Measurements from ENCODE around the gene TMC6.
"Not testable (repeated sequence)": the region's sequence is repeated elsewhere in the genome, so short reads cannot be mapped to it uniquely, and the experiment has no call there.

Gene TMC6

DNA sequence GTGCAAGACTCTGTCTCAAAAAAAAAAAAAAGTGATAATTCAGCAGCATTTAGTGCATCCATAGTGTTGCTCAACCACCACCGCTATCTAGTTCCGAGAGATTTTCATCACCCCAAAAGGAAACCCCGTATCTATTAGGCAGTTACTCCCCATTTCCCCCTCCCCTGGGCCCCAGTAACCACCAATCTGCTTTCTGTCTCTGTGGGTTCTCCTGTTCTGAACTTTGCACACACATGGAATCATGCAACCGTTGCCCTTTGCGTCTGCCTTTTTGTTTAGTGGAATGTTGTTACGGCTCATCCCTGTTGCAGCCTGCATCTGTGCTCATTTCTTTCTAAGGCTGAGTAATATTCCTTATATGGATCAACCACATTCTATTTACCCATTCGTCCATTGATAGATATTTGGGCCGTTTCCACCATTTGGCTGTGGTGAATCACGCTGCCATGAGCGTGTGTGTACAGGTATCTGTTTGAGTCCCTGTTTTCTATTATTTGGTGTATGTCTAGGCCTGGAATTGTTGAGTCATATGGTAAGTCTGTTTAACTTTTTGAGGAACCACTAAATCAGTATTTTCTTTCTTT lies 31.1 kb upstream of the TMC6 start:
- DNase-seq (ENCODE audit: low spot score), result no peak

DNA sequence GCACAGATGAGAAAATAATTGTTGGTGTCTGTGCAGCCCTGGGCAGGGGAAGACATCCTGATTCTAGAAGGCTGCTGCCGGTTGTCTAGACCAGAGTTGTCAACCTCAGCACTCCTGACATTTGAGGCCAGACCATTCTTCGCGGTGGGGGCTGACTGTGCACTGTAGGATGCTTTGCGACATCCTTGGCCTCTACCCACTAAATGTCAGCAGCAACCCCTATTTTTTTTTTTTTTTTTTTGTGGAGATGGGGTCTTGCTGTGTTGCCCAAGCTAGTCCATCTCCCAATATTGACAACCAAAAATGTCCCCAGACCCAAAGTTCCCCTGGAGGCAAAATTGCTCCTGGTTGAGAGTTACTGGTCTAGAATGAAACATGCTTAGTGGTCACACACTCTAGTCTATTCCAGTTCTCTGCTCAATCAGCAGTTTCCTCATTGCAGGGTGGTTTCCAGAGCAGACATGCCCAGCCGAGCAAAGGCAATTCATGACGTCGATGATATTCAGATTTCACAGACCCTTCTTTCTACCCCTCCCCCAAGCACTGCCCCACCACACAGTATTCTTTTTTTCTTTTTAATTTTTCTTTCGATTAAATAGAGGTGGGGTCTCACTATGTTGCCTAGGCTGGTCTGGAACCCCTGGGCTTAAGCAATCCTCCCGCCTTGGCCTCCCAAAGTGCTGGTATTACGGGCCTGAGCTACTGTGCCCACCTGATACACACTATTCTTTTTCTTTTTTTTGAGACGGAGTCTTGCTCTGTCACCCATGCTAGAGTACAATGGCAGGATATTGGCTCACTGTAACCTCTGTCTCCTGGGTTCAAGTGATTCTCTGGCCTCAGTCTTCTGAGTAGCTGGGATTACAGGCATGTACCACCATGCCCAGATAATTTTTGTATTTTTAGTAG lies 26.6 kb upstream of the TMC6 start:
- no peak for DNase-seq (ENCODE audit: low spot score)

DNA sequence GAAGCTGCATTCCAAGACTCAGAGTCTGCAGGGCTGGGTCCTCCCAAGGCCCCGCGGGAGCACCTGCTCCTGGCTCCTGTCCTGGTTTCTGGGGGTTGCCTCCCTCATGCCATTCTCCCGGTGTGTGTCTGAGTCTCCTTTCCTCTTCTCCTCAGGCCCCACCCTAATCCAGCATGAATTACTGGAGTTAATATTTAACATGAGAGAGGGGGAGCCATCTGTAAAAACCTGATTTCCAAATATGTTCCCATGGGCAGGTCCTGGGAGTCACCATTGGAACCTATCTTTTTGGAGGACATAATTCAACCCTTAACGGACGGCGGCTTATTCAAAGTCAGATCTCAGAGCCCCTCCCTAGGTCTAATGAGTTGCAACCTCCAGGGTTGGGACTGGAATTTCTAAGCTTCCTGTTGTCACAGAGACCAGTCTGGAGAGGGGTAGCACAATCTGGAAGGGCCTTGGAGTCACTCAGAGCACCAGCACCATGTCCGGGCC lies 23.0 kb upstream of the TMC6 start:
- DNase-seq (ENCODE audit: low spot score), result no peak

DNA sequence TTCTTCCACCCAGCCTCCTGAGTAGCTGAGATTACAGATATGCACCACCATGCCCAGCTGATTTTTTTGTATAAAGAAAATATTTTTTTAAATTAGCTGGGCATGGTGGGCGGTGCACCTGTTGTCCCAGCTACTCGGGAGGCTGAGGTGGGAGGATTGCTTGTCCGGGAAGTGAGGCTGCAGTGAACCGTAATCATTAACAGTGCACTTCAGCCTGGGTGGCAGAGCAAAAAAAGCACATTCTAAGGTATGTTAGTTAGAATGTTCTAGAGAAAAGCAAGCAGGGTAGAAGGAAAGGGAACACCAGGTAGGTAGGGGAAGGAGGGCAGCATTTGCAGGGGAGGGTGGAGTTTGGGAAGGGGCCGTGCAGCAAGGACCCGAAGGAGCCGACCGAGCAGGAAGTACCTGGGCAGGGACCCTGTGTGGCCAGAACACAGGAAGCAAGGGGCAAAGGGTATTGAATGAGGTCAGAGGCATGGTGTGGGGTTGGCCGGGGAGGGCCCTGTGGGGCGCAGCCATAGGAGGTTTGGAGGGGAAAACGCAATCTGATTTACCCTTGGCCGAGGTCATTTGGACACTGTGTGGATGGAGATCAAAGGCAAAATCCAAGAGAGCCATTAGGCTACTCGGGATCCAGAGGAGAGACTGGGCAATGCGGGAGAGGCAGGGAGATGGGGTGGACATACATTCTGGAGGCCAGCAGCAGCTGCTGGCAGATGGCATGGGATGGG lies 19.9 kb upstream of the TMC6 start:
- DNase-seq (ENCODE audit: low spot score), result no peak

DNA sequence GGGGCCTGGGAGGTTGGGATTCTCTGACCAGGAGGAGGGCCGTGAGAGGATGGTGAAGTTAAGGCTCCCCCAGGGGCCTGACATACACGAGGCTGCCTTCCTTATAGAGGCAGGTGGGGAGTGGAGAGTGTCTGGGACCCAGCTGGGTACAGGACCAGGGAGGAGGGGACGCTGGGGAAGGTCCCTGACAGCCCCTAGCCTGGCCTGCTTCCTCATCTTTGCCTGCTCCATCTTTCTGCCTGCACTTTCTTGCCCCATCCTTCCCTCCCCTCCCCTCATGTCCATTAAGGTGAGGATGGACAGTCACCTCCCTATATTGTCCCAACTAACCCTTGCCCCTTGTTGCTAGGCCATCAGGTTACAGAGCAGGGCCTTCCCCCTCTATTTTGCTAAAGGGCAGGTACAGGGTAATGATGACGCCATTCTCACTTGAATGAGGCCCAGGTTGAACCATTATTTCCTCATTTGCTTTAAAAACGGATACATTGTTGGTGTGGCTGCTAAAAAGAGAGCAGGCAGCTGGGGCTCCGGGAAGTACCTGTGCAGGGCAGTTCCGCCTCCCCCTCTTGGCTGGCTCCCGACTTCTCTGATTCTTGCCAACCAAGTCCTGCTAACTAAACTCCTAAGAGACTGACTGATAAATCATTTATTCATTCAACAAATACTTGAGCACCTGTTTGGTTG lies 18.9 kb upstream of the TMC6 start:
- DNase-seq (ENCODE audit: low spot score), result no peak

DNA sequence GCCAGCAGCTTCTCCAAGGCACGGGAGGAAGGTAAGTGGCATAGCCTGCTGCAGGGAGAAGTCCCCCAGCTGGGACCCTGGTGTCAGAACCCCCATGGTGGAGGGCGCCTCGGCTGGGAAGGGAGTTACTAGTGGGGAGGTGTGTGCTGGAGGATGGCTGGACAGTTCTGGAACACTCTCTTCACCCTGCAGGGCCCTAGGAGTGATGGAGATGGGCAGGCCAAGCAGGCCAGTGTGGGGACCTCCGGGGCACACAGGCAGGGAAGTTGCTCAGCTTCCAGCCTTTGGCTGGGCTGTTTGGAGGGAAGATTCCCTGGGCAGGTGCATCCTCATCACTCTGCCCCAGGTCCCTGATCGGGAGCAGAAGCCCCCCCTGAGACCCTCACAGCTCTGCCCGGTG lies 18.3 kb upstream of the TMC6 start:
- no peak for DNase-seq (ENCODE audit: low spot score)

DNA sequence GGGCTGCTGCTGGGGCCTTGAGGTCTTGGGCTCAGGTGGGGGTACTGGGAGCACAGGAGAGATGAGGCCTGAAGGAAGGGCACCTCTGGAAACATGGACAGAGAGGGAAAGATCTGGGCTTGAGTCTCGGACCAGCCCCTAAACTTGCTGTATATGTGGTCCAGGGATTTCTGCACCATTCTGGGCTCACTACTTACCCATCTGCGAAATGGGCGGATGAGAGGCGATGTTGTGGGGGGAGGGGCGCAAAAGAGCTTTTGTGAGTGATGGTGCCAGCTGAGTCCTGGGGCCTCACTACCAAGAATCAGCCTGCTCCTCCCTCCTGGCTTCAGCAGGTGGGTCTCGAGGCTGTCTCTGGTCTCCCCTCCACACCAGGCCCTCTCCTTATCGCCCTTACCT lies 17.9 kb upstream of the TMC6 start:
- DNase-seq (ENCODE audit: low spot score), result no peak

DNA sequence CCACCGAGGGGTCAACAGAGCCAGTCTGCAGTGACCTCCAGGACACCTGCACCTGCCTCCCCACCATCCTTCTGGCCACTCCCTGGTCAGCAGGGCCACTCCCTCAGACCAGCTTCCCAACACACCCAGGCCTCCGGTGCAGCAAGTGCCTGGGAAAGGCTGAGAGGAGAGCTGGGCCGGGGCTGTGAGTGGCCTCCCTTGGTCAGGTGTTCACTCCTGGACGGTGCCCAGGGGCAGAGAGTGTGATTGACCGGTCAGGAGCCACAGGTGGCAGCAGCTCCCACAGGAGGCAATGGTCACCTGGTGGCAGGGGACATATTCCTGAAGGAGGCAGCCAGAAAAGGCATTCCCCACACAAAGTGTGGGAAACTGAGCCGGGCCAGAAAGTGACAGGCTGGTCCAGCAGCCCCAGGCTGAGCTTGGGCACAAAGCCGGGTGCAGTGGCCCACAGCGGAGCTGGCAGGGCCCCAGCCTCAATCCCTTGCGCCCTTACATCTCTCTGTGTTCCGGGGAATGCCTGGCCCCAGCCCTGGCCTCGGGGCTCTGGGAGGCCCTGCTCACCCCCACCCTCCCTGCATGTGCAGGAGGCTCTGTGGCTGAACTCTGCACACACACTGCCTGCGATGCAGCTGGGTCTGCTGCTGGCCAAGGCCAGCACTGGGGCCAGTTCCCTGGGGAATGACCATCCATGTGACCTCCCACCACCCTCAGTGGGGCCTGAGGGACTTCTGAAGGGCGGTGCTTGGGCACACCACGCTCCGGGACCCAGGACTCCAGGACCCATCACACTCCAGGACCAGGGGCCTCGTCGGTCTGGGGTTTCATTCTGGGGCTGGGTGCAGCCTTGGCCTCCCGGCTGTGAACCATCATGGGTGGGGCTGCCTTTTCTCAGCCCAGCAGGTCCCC lies 16.4 kb upstream of the TMC6 start:
- no peak for DNase-seq (ENCODE audit: low spot score)

DNA sequence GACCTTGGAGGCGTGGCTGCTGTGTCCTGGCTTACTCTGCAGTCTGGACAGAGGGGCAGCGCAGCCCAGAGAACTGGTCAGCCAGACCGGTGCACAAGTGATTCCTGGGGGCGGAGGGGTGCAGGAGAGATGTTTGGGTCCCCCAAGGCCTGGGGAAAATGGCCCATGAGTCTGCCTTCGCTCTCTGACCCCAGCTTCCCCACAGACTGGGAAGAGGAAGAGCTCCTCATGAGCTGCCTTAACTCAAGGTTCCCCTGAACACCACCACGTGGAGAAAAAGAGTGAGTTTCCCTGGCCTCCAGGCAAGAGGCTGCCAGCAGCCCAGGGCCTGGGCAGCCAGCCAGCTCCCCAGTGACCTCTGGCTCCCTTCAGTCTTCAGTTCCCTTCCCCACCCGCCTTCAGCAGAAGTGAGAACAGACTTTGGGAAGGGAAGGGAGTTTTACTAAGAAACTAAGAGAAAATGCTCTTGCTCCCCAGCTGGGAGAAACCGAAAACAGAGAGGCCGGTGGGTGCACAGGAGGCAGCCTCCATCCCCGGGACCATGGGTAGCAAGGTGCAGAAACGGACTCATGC lies 15.7 kb upstream of the TMC6 start:
- DNase-seq (ENCODE audit: low spot score), result no peak

DNA sequence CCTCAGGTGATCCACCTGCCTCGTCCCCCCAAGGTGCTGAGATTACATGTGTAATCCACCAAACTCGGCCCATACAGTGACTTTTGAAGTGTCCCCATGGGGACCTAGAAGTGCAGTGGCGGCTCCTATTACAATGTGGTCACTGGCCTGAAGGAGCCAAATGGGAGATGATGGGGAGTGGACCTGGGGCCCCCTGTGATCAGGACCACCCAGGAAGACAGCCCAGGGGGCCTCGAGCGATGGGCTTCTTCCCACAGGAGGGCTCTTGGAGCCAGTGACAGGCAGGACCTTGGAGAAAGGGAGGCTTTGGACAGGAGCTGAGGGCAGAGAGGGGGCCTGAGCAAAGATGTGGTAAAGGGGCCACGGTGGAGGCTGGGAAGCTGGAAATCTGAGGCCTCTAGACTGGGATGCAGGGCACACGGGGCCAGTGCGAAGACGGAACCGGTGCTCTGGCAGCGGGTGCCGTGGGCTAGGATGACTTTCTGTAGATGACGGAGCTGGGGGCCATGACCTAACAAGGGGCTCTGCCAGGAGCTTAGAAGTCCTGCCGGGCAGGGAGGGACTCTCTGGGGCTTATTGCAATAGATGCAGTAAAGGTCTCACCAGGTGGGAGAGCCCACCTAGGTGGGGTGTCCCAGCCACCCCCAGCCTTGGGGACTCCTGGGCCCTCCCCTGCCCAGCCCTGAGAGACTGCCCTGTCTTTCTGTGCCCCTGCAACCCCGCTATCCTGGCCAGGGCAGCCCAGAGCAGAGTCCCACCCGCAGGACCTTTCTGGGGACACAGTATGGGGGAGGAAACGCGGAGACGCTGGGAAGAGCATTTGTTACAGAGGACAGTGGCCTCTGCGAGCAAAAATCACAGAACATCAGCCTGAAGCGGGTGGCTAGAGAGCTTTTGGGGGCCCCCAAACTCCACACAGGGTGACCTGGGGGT lies 14.9 kb upstream of the TMC6 start:
- no peak for DNase-seq (ENCODE audit: low spot score)

DNA sequence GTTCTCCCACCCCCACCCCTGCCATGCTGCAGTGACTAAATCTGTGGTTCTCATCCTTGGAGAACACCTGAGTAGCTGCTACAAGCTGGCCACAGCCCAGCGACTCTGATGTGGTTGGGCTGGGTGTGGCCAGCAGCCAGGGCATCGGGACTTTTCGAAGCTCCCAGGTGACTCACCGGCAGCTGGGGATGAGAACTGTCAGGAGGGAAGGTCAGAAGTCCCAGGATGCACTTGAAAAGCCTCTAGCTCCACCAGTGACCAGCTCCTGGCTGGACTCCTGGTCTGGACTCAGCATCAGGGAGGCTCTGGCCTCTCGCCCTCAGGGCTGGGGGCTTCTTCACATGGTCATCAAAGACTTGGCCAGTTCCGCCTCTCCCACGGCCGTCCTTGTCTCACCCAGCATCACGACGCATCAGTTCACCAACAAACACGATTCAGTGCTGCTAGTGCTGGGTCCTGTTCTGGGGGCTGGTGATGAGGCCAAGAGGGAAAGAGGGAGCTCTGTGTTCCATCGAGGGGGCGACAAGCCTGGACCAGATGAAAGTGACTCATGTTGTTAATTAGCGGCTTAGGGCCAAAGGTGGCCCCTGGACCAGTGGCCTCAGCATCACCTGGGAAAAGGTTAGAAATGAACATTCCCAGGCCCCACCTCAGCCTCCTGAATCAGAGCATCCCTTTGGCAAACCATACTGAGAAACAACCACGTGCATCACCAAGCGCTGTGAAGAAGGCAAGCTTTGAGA lies 13.7 kb upstream of the TMC6 start:
- DNase-seq (ENCODE audit: low spot score), result peak; percentile 70

DNA sequence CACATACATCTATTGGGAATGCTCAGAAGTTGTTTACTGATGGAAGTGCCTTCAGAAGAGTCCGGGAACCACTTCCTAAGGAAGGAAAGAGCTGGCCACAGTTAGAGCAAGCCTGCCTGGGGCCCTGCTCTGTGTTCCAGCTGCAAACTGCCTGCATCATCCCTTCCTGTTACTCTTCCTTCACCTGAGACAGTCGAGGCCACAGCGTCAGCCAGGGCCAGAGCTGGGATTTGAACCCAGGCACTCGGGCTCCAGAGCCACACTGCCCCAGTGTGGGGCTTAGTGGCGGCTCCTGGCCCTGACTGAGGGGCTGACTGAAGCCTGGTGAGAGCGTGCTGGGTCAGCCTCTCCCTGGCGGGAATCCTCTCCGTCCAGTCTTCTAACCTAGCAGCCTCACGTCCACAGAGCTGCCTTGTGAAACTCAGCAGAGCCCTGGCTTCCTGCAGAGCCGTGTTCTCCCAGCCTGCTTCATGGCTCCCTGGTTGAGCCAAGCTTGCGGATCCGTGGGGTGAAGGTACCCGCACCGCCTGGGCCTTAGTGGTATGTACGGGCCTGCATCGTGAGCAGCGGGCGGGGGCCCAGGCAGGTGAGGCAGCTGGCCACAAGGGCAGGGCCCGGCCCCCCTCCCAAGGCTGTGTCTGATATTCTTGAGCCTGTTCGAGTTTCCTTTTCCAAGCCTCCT lies 13.0 kb upstream of the TMC6 start:
- no peak for DNase-seq (ENCODE audit: low spot score)

DNA sequence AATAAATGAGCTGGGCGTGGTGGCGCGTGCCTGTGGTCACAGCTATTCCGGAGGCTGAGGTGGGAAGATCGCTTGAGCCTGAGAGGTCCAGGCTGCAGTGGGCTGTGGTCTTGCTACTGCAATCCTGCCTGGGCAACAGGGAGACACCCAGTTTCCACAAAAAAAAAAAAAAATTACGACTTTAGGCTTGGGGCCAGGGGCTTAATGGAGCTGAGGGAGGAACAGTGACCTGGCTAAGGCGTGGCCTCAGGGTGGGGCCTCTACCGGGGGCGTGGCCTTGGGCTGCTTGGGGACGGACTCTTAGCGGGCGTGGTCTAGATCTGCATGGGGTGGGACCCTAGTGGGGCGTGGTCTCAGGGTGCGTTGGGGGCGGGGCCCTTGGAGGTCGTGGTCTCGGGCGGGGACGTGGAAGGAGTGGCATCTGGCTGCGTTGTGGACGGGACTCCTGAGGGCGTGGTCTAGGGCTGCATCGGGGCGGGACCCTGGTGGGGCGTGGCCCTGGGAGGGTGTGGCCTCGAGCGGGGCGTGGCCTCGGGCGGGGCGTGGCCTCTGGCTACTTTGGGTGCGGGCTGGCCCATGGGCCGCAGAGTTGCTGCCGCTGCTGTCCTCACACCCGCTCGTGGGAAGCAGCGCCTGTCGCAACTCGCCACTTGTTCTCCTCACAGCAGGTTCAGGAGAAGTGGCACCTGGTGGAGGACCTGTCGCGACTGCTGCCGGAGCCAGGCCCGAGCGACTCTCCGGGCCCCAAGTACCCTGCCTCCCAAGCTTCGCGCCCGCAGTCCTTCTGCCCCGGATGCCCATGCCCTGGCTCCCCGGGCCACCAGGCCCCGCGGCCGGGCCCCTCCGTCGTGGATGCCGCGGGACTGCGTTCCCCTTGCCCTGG lies 11.9 kb upstream of the TMC6 start:
- DNase-seq (ENCODE audit: low spot score), result peak; percentile 94

DNA sequence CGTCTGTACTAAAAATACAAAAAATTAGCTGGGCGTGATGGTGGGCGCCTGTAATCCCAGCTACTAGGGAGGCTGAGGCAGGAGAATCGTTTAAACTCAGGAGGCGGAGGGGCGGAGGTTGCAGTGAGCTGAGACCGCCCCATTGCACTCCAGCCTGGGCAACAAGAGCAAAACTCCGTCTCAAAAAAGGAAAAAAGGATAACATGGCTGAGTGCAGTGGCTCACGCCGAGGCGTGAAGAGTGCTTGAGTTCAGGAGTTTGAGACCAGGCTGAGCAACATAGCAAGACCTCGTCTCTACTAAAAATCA lies 11.3 kb upstream of the TMC6 start:
- not testable (repeated sequence) for DNase-seq (ENCODE audit: low spot score)

DNA sequence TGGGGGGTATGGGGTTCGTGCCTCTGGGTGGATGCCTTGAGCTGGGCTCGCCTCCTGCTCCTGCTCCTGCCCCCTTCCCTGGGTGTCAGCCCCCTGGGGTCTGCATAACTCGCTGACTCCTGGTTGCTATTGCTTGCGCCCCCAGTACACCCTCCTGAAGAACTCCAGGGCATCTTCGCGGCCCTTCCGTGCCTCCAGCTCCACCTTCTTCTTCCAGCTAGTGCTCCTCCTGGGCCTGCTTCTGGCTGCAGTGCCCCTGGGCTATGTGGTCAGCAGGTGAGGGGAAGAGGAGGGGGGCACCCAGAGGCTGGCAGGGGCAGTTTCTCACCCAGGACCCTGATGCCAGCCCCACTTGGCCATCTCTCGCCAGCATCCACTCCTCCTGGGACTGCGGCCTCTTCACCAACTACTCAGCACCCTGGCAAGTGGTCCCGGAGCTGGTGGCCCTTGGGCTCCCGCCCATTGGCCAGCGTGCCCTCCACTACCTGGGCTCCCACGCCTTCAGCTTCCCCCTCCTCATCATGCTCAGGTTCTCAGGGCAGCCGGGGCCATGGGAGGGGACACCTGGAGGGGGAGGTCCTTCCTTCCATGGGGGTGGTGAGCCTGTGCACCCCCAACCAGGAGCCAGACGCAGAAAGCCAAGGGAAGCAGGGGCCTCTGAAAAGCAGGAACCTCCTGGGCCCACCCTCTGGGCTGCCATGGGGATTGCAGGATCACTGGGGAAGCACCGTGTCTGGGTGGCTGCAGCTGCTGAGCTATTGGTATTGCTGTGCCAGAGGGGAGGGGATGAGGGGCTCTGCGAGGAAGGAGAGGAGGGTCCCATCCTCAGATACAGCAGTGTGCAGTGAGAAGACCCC lies 9.9 kb upstream of the TMC6 start:
- DNase-seq (ENCODE audit: low spot score), result no peak

DNA sequence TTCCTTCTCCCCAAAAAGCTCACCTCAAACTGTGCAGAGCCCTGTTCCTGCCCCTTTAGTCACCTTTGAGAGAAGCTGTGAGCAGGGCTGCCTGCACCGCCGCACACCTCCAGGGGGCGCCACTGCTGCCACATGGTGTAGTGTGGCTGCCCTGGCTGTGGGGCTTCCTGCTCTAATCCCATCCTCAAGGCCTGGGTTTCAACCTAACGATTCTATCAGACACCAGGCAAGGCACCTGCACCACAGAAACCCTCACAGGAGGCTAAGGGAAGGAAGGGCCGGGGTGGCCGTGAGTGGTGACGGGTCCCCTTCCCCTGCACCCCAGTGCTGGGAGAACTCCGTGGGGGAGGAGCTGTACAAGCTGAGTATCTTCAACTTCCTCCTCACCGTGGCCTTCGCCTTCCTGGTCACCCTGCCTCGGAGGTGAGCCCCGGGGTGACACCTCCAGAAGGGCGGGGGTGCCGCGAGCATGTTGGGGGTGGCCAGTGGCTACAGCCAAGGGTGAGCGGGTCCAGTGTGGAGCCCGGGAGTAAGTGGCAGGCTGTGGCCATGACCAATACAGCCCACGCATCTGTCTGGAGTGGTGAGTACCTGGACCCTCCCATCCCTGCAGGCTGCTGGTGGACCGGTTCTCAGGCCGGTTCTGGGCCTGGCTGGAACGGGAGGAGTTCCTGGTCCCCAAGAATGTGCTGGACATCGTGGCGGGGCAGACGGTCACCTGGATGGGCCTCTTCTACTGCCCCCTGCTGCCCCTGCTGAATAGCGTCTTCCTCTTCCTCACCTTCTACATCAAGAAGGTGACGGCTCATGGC lies 9.0 kb upstream of the TMC6 start:
- no peak for DNase-seq (ENCODE audit: low spot score)

All from RKO (cell line).